ENCODE results near the gene NOXA1. TPM values are rescaled to one million over a fixed set of nuclear protein-coding genes. Genes with fewer than 3 reads are reported as not detected.

The NOXA1 gene
- total RNA-seq, 3 donors from 2014 or later: 2.9 to 13.8 (median 4.6) TPM

DNA sequence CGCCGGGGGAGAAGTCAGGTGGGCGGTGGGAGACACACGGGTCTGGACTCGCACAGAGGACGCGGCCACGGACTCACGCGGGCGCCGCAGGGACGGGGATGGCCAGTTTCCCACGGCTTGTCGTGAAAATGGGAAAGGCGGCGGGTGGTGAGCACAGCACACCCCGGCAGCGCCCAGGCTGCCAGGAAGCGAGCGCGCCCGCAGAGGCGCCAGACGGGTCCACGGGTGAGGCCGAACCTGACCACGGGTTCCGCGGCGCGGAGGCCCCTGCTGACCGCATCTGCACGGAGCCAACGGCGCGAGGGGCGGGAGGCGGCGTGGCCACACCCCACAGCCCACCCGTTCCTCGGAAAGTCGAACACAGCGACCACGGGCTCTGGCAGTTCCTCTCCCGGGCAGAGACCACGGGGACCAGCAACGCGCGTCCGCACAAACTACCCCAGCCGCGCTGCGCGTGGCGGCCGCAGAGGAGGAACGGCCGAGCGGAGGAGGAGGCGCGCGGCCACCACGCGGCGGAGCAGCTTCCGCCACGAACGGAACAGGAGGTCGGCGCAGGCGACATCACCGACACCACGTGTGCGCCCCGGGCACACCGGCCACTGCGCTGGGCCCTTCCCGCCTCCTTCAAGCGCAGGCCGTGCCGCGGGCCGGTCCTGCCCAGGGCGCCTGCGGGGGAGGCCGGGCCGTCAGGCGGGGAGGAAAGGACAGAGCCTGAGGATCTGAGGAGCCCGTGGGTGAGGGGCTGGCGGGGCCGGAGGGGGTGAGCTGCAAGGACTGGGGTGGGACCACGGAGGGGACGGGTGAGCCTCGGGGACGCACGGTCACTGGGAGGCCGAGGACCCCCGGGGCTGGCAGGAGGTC is 5.8 kb upstream of the NOXA1 start:
- H3K27ac ChIP-seq: peak overlapping the region; percentile 19 to 73

DNA sequence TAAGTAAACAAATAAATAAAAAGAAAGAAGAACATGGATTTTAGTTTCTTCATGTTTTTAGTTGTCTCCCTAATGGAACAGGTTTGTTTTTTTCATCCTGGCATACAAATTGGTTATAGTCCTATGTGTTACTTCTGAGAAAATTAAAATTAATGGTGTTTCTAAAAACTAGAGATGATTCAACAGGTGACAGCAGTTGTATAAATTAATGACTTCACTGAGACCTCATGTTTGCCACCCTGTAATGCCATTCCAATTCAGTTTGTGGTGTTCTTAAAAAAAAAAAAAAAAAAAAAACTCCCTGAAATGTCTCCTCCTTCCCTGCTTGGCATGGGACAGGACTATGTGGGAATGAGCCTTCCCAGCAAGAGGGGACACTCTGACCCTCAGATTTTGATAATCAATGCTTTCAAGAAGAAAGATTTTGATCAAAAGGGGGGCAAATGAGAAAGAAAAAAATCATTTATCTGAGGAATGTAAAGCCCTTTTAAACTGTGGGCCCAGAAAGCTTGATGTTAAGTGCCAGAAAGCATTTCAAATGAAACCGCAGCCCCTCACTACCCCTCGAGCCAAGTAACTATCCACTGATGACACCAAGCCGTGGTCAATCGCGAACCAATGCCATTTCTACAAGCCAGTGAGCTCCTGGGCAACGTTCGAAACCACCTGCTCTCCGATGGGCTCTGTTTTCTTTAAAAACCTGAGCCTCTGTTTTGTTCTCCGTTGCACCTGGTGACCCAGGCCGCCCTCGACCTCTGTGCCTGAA is 1.2 kb upstream of the NOXA1 start:
- Histone ChIP-seq H3K4me3 (peak overlapping the region; percentile 90 to 100 (median 92)), H3K4me1 (peaks cover 0 to 4% of the 10 kb centered on the region in 2 donors), H3K27ac (peak overlapping the region; percentile 88 to 89), H3K9me3 (no peaks in the 10 kb centered on the region), H3K27me3 (no peaks in the 10 kb centered on the region), H3K36me3 (no peaks in the 10 kb centered on the region)
- no peak for TF ChIP-seq POLR2A (IDR thresholded peaks at IDR 0.05)
- TF ChIP-seq POLR2AphosphoS5 (IDR thresholded peaks at IDR 0.05): no peak
- TF ChIP-seq, protein P1, sequence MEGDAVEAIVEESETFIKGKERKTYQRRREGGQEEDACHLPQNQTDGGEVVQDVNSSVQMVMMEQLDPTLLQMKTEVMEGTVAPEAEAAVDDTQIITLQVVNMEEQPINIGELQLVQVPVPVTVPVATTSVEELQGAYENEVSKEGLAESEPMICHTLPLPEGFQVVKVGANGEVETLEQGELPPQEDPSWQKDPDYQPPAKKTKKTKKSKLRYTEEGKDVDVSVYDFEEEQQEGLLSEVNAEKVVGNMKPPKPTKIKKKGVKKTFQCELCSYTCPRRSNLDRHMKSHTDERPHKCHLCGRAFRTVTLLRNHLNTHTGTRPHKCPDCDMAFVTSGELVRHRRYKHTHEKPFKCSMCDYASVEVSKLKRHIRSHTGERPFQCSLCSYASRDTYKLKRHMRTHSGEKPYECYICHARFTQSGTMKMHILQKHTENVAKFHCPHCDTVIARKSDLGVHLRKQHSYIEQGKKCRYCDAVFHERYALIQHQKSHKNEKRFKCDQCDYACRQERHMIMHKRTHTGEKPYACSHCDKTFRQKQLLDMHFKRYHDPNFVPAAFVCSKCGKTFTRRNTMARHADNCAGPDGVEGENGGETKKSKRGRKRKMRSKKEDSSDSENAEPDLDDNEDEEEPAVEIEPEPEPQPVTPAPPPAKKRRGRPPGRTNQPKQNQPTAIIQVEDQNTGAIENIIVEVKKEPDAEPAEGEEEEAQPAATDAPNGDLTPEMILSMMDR (IDR thresholded peaks at IDR 0.05): no peak
- intact Hi-C loops (cut with DNase I; ENCODE audit: low total_unique reads): no loop called here
- no peak for DNase-seq (ENCODE audit: low spot score in 2 of 2)

More for the DNA sequence above, 5.8 kb upstream of the NOXA1 start:
- DNase-seq (ENCODE audit: low spot score in 2 of 2): no peak
- intact Hi-C loops (cut with DNase I; ENCODE audit: low total_unique reads): no loop called here
- Histone ChIP-seq H3K36me3 (no peaks in the 10 kb centered on the region), H3K9me3 (no peaks in the 10 kb centered on the region), H3K4me1 (peaks cover 0 to under 1% of the 10 kb centered on the region in 2 donors), H3K27me3 (no peaks in the 10 kb centered on the region), H3K4me3 (peak overlapping the region; percentile 28 to 58 (median 57))
- TF ChIP-seq, protein P1 (IDR thresholded peaks at IDR 0.05): no peak
- TF ChIP-seq POLR2AphosphoS5 (IDR thresholded peaks at IDR 0.05): peak in 1 of 3 donors; percentile 9

DNA sequence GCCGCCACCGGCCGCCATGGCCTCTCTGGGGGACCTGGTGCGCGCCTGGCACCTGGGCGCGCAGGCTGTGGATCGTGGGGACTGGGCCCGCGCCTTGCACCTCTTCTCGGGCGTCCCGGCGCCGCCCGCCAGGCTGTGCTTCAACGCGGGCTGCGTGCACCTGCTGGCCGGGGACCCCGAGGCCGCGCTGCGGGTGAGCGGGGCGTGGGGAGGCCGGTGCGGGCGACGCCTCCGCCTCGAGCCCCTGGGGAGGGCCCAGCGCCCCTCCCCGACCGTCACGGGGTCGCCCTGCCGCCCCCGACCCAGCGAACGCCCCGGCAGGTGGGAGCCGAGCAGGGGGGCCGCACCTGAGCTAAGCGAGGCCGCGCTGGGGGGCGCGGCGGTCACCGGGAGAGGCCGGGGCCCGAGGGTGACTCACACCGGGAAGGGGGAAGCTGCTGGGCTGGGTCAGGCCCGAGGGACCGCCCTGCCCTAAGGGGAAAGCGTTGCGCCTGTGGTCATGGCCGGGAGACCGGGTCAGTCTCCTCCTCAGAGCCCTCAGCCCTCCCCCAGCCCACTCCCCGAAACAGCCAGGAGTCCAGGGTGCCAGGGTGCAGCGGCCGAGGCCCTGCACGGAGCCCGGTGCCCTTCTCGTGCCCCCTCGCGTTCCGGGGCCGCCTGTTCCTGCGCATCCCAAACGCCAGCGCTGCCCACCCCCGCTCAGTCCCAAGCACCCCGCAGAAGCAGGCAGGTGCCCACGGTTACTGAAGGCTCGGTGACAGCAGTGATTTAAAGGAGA is 510 bp downstream of the NOXA1 start:
- intact Hi-C loops (cut with DNase I; ENCODE audit: low total_unique reads): no loop called here
- peak overlapping the region; percentile 88 to 89 for H3K27ac ChIP-seq
- DNase-seq (ENCODE audit: low spot score in 2 of 2): no peak

DNA sequence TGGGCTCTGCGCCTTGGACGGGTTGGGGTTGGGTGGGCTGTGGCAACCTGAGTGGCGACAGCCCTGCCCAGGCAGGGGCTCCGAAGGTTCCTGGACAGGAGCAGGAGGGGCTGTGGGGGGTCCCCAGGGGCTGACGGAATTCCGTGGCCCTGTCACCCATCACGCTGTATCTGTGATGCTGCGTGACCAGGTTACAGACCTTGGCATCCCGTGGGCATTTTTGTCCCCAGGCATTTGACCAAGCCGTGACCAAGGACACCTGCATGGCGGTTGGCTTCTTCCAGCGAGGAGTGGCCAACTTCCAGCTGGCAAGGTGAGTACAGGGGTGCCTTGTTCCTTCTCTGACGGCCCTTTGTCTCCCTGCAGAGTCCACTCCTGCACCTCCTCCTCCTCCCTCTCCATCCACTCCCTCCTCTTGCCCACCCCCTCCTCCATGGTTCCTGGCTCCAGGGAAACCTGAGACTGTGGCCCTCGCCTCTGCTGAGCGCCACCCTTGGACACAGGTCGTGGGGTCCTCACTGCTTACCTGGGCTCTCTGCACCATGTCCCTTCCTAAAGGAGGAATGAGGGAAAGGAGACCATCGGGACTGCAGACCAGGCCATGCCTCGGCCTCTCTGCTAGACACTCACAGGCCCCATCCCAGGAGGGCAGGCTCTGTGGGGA is 3.0 kb downstream of the NOXA1 start:
- Histone ChIP-seq H3K36me3 (no peaks in the 10 kb centered on the region), H3K4me1 (peaks cover 0 to 4% of the 10 kb centered on the region in 2 donors), H3K4me3 (no peak overlapping the region), H3K9me3 (no peaks in the 10 kb centered on the region), H3K27me3 (no peaks in the 10 kb centered on the region), H3K27ac (peak overlapping the region; percentile 60 to 68)
- peak in 1 of 2 donors; percentile 68 for DNase-seq (ENCODE audit: low spot score in 2 of 2)
- TF ChIP-seq, protein P1 (IDR thresholded peaks at IDR 0.05): no peak
- TF ChIP-seq POLR2A (IDR thresholded peaks at IDR 0.05) (no peak), POLR2AphosphoS5 (IDR thresholded peaks at IDR 0.05) (no peak)
- intact Hi-C loops (cut with DNase I; ENCODE audit: low total_unique reads): no loop called here

More for the DNA sequence above, 510 bp downstream of the NOXA1 start:
- TF ChIP-seq, protein P1 (IDR thresholded peaks at IDR 0.05): peak in 1 of 3 donors; percentile 8
- TF ChIP-seq POLR2A (IDR thresholded peaks at IDR 0.05) (no peak), POLR2AphosphoS5 (IDR thresholded peaks at IDR 0.05) (no peak)
- H3K4me1 ChIP-seq: peaks cover 0 to 4% of the 10 kb centered on the region in 2 donors
- H3K4me3 ChIP-seq: peak overlapping the region; percentile 90 to 100 (median 92)
- no peaks in the 10 kb centered on the region for H3K9me3 ChIP-seq
- H3K27me3 ChIP-seq: no peaks in the 10 kb centered on the region
- H3K36me3 ChIP-seq: no peaks in the 10 kb centered on the region
